CD4-positive, alpha-beta T cell (primary cell): ENCODE measurements around the gene DRAXIN. TPM values are rescaled to one million over a fixed set of nuclear protein-coding genes. Genes with fewer than 3 reads are reported as not detected.
A peak's percentile ranks its signal among the peaks of the same experiment; 100 is the strongest.

Experiments used
- ATAC-seq: fragments of 200-7000 bp; cut with Tn5 transposase; one replicate; pipeline ENCODE4 v1.10.0; 2022; ENCODE audit warnings: mild to moderate bottlenecking; ENCODE audit not compliant: poor library complexity
- CTCF ChIA-PET: fragments of 350-600 bp; sonication (Branson Sonifier 250); formaldehyde crosslinking; loops from one replicate; lab custom pipeline; 2021; ENCODE audit warnings: antibody characterized with exemption, inconsistent platforms; lab: Charles Lee
- POLR2A ChIA-PET: fragments of 350-600 bp; sonication (Branson Sonifier 250); formaldehyde crosslinking; loops from one replicate; lab custom pipeline; 2021; ENCODE audit warnings: antibody characterized with exemption, inconsistent platforms; lab: Charles Lee
- DNase-seq, 14 experiments: peaks; one replicate each; pipeline ENCODE4 v3.0.0-alpha.2; 2013 to 2020; ENCODE audit warnings: mixed read lengths in 2 of 14
- H3K27ac ChIP-seq, 2 donors: one replicate each; pipeline versions ENCODE4 v1.5.1 to v1.7.0; 2013; ENCODE audit warnings: low read length in 2 of 2, low read depth in 1 of 2, mild to moderate bottlenecking in 1 of 2
- H3K27me3 ChIP-seq, 2 experiments: 1 replicate in 1 of 2; 2 replicates in 1 of 2; pipeline versions ENCODE4 v1.6.1 to v1.7.0; 2013; ENCODE audit warnings: low read length in 2 of 2, control low read depth in 1 of 2, mild to moderate bottlenecking in 1 of 2, moderate library complexity in 1 of 2; ENCODE audit not compliant: insufficient read depth in 2 of 2, control insufficient read depth in 1 of 2
- H3K36me3 ChIP-seq: one replicate; pipeline ENCODE4 v1.6.1; 2013; ENCODE audit warnings: low read length, control low read depth; ENCODE audit not compliant: insufficient read depth
- H3K4me1 ChIP-seq: one replicate; pipeline ENCODE4 v1.6.1; 2013; ENCODE audit warnings: low read length, control low read depth; ENCODE audit not compliant: insufficient read depth
- H3K4me3 ChIP-seq: one replicate; pipeline ENCODE4 v1.5.1; 2013; ENCODE audit warnings: mild to moderate bottlenecking, low read length, moderate library complexity
- H3K9me3 ChIP-seq, 2 experiments: 1 replicate in 1 of 2; 2 replicates in 1 of 2; pipeline versions ENCODE4 v1.6.1 to v1.7.0; 2013; ENCODE audit warnings: low read length in 2 of 2, mild to moderate bottlenecking in 2 of 2, control low read depth in 1 of 2, moderate library complexity in 1 of 2; ENCODE audit not compliant: control insufficient read depth in 1 of 2, insufficient read depth in 1 of 2
- H3K27ac Mint-ChIP-seq: one replicate; pipeline ENCODE4 v1.8.0; 2020; ENCODE audit warnings: mixed read lengths
- H3K27me3 Mint-ChIP-seq: one replicate; pipeline ENCODE4 v1.8.0; 2021; ENCODE audit warnings: mixed read lengths
- H3K36me3 Mint-ChIP-seq: one replicate; pipeline ENCODE4 v1.8.0; 2021; ENCODE audit warnings: low read depth, mixed read lengths
- H3K4me1 Mint-ChIP-seq: one replicate; pipeline ENCODE4 v1.8.0; 2021; ENCODE audit warnings: low read depth, mixed read lengths
- H3K4me3 Mint-ChIP-seq: one replicate; pipeline ENCODE4 v1.8.0; 2020; ENCODE audit warnings: mild to moderate bottlenecking, mixed read lengths
- H3K9me3 Mint-ChIP-seq: one replicate; pipeline ENCODE4 v1.8.0; 2020; ENCODE audit warnings: mixed read lengths
- intact Hi-C, 2 experiments: fragments of 100-400 bp; cut with DNase I in 1 of 2; cut with micrococcal nuclease in 1 of 2; formaldehyde crosslinking; loops; one replicate each; pipeline versions ENCODE4 v1.15.1 to v1.9.0; 2023 to 2025; cut with DNase I, micrococcal nuclease
- total RNA-seq, 174 experiments: library from RNA in 2 of 174; stranded (reverse) in 2 of 174; gene quantifications; one replicate each; pipeline ENCODE4 v1.2.3 and lab custom pipeline; 2021 to 2026
- TF ChIP-seq, protein P1 (sequence below): fragments of 200-600 bp; IDR thresholded peaks from one replicate; pipeline ENCODE4 v1.8.0; 2022; ENCODE audit warnings: antibody characterized with exemption, mild to moderate bottlenecking

DRAXIN gene
- total RNA-seq, 2 experiments from 2014 or later, result 0.05 to 0.08 TPM

DNA sequence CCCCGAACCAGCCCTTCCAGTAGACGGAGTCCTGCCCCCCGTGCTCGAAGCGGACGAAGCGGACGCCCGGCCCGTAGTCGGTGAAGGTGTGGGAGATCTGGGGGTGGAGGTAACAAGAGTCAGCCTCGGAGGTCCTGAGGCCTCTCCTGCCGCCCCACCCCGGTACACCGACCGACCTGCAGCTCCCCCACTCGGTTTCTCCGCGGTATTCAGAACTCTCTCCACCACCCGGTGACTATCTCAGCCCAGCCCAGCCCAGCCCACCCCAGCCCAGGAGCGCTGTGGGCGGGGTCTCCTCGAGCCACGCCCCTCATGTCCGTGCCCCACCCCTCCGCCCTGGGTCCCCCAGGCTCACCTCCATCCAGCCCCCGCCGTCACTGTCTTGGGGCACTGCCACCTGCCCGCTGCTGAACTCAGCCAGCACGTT, 42.8 kb upstream of the DRAXIN start:
- Histone ChIP-seq H3K36me3 (no peaks in the 10 kb centered on the region), H3K4me3 (no peak overlapping the region), H3K9me3 (no peaks in the 10 kb centered on the region), H3K4me1 (peaks cover 35% of the 10 kb centered on the region), H3K27ac (no peak overlapping the region), H3K27me3 (no peaks in the 10 kb centered on the region)
- Mint-ChIP-seq H3K4me1 (peaks cover 40% of the 10 kb centered on the region), H3K27me3 (no peaks in the 10 kb centered on the region), H3K4me3 (no peak overlapping the region), H3K27ac (no peak overlapping the region), H3K9me3 (no peaks in the 10 kb centered on the region), H3K36me3 (no peaks in the 10 kb centered on the region)
- DNase-seq (peak in 9 of 14 experiments; percentile 9 to 72 (median 39)), ATAC-seq (peak; percentile 30)
- POLR2A ChIA-PET, result interaction anchor here (0.8 to 3.8 kb wide), 4 partner anchors 16 to 588 kb away, joined by 3 to 28 read pairs (median 13); partner anchors contain the start of genes FBXO6, MIIP and SRM
- CTCF ChIA-PET, result interaction anchor here (2.2 to 4.6 kb wide), 2 partner anchors 15 to 611 kb away, joined by 10 to 33 read pairs; partner anchors contain the start of gene FBXO6
- intact Hi-C loops, result loop anchor here in 1 of 2 experiments (10.0 kb wide), 1 partner anchor 1154 kb away; no protein-coding TSS in a partner anchor
- TF ChIP-seq, protein P1, sequence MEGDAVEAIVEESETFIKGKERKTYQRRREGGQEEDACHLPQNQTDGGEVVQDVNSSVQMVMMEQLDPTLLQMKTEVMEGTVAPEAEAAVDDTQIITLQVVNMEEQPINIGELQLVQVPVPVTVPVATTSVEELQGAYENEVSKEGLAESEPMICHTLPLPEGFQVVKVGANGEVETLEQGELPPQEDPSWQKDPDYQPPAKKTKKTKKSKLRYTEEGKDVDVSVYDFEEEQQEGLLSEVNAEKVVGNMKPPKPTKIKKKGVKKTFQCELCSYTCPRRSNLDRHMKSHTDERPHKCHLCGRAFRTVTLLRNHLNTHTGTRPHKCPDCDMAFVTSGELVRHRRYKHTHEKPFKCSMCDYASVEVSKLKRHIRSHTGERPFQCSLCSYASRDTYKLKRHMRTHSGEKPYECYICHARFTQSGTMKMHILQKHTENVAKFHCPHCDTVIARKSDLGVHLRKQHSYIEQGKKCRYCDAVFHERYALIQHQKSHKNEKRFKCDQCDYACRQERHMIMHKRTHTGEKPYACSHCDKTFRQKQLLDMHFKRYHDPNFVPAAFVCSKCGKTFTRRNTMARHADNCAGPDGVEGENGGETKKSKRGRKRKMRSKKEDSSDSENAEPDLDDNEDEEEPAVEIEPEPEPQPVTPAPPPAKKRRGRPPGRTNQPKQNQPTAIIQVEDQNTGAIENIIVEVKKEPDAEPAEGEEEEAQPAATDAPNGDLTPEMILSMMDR, result no peak

DNA sequence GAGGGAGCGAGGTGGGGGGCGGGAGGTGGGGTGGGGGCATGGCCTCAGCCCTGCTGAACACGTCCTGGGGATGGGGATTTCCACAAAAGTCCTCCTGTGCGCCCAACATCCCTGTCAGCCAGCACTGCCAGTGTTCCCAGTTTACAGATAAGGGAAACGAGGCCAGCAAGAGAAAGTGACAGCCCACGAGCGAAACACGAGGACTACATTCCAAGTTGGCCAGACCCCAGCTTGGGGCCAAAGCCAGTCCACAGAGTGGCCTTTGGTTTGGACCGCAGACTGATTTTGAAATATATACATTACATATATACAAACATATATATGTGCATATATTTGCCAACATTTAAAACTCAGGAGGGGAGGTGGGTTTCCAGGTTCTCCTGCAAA, 42.3 kb upstream of the DRAXIN start:
- no peaks in the 10 kb centered on the region for H3K9me3 ChIP-seq
- H3K27me3 Mint-ChIP-seq, result no peaks in the 10 kb centered on the region
- H3K4me1 ChIP-seq, result peaks cover 40% of the 10 kb centered on the region
- H3K27ac Mint-ChIP-seq, result peak overlapping the region; percentile 1
- no peak for DNase-seq
- no peak overlapping the region for H3K27ac ChIP-seq
- peaks cover 40% of the 10 kb centered on the region for H3K4me1 Mint-ChIP-seq
- H3K4me3 Mint-ChIP-seq, result peak overlapping the region; percentile 58
- no peaks in the 10 kb centered on the region for H3K27me3 ChIP-seq
- TF ChIP-seq, protein P1, result no peak
- H3K9me3 Mint-ChIP-seq, result no peaks in the 10 kb centered on the region
- ATAC-seq, result no peak
- no peak overlapping the region for H3K4me3 ChIP-seq
- ChIA-PET CTCF (interaction anchor here (1.2 to 4.6 kb wide), 7 partner anchors 8 to 611 kb away, joined by 3 to 47 read pairs (median 8); partner anchors contain the start of gene FBXO6), POLR2A (interaction anchor here (0.8 to 3.8 kb wide), 7 partner anchors 15 to 589 kb away, joined by 3 to 28 read pairs (median 6); partner anchors contain the start of genes AGTRAP, FBXO6, MIIP and MTOR)
- intact Hi-C loops, result loop anchor here in 1 of 2 experiments (10.0 kb wide), 1 partner anchor 1154 kb away; no protein-coding TSS in a partner anchor
- H3K36me3 Mint-ChIP-seq, result no peaks in the 10 kb centered on the region
- H3K36me3 ChIP-seq, result no peaks in the 10 kb centered on the region

DNA sequence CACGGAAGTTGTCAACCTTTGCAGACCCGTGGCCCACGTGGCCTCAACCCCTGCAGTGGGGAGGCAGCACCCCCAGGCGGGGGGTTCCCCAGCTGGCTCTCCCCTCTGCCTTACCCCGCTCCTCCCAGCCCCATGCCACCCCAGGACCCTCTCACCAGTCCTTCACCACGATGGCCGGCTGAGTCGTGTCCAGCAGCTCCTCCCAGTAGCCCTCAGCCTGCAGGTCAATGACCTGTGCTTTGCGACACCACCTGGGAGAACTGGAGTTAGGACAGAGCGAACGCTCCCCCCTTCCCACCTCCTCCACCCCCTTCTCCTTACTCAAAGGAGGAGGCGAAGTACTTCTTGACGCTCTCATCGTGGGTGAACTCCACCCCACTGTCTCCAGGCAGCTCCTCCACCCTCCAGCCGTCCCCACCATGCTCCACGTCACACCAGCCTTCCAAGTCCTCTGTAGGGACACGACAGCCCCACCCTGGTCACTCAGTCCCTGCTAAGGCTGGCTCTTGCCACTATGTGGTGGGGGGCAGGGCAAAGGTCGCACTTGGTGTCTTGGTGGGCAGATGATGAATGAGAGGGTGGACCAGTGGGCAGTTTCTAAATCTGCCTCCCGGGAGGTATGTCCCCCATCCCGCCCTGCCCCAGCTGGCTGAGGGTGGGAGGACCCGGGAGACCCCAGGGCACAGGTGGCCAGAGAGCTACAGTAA, 41.7 kb upstream of the DRAXIN start:
- H3K27ac Mint-ChIP-seq, result peak overlapping the region; percentile 1
- intact Hi-C loops, result loop anchor here (1.0 to 10.0 kb wide), 6 partner anchors 70 to 1155 kb away; partner anchors contain the start of genes CLCN6 (in 1 of the 2) and MTHFR (in 1 of the 2)
- H3K9me3 Mint-ChIP-seq, result no peaks in the 10 kb centered on the region
- no peaks in the 10 kb centered on the region for H3K36me3 Mint-ChIP-seq
- H3K27me3 Mint-ChIP-seq, result no peaks in the 10 kb centered on the region
- ATAC-seq, result no peak
- no peaks in the 10 kb centered on the region for H3K9me3 ChIP-seq
- POLR2A ChIA-PET, result interaction anchor here (0.6 to 3.8 kb wide), 11 partner anchors 15 to 637 kb away, joined by 3 to 28 read pairs (median 4); partner anchors contain the start of genes AGTRAP, FBXO6, MTOR and SRM
- peaks cover 40% of the 10 kb centered on the region for H3K4me1 Mint-ChIP-seq
- no peak overlapping the region for H3K27ac ChIP-seq
- no peak overlapping the region for H3K4me3 ChIP-seq
- CTCF ChIA-PET, result interaction anchor here (0.9 to 4.6 kb wide), 14 partner anchors 8 to 612 kb away, joined by 3 to 47 read pairs (median 6); partner anchors contain the start of genes AGTRAP, FBXO6 and MAD2L2
- H3K4me3 Mint-ChIP-seq, result peak overlapping the region; percentile 58
- no peaks in the 10 kb centered on the region for H3K27me3 ChIP-seq
- H3K36me3 ChIP-seq, result no peaks in the 10 kb centered on the region
- peak in 2 of 14 experiments; percentile 27 to 53 for DNase-seq
- TF ChIP-seq, protein P1, result no peak
- H3K4me1 ChIP-seq, result peaks cover 43% of the 10 kb centered on the region
